GM19239 (cell line): ENCODE measurements around the gene FBRSL1.
A peak's percentile ranks its signal among the peaks of the same experiment; 100 is the strongest.

Experiments
- DNase-seq: peaks from one replicate; pipeline ENCODE4 v3.0.0; 2011; ENCODE audit warnings: low spot score; ENCODE audit not compliant: insufficient read length
- FAIRE-seq: peaks from 2 replicates; lab custom pipeline; 2011; peaks lifted over from hg19 to GRCh38; lab: Jason Lieb, UNC

The FBRSL1 gene

GRCh38 chr12:132494294-132495164 lies 4.6 kb downstream of the FBRSL1 start:
- no peak for DNase-seq
- FAIRE-seq: no peak

- FAIRE-seq: no peak
- no peak for DNase-seq
Observed at GRCh38 chr12:132495165-132495544, 5.2 kb downstream of the FBRSL1 start.

GRCh38 chr12:132495629-132496357 lies 5.8 kb downstream of the FBRSL1 start:
- no peak for FAIRE-seq
- DNase-seq: no peak

GRCh38 chr12:132496358-132496669 lies 6.4 kb downstream of the FBRSL1 start:
- FAIRE-seq: no peak
- DNase-seq: no peak

GRCh38 chr12:132496710-132497109 lies 6.8 kb downstream of the FBRSL1 start:
- no peak for FAIRE-seq
- DNase-seq: no peak

- no peak for FAIRE-seq
Observed at GRCh38 chr12:132497514-132498405, 7.8 kb downstream of the FBRSL1 start.

GRCh38 chr12:132498931-132499330 lies 9.0 kb downstream of the FBRSL1 start:
- FAIRE-seq: no peak

More at GRCh38 chr12:132497514-132498405, 7.8 kb downstream of the FBRSL1 start:
- no peak for DNase-seq

GRCh38 chr12:132500142-132500855 lies 10.3 kb downstream of the FBRSL1 start:
- DNase-seq (no peak), FAIRE-seq (no peak)

More at GRCh38 chr12:132498931-132499330, 9.0 kb downstream of the FBRSL1 start:
- no peak for DNase-seq

GRCh38 chr12:132500856-132501180 lies 10.9 kb downstream of the FBRSL1 start:
- DNase-seq: no peak
- no peak for FAIRE-seq

GRCh38 chr12:132501204-132501940 lies 11.4 kb downstream of the FBRSL1 start:
- DNase-seq: no peak
- FAIRE-seq: no peak

- no peak for FAIRE-seq
- no peak for DNase-seq
Observed at GRCh38 chr12:132502149-132502881, 12.4 kb downstream of the FBRSL1 start.

GRCh38 chr12:132502882-132503193 lies 12.9 kb downstream of the FBRSL1 start:
- DNase-seq (no peak), FAIRE-seq (no peak)

GRCh38 chr12:132503618-132504204 lies 13.8 kb downstream of the FBRSL1 start:
- DNase-seq (no peak), FAIRE-seq (no peak)

GRCh38 chr12:132505105-132505851 lies 15.3 kb downstream of the FBRSL1 start:
- FAIRE-seq (no peak), DNase-seq (no peak)

GRCh38 chr12:132505852-132506219 lies 15.9 kb downstream of the FBRSL1 start:
- no peak for FAIRE-seq
- DNase-seq: no peak

- FAIRE-seq (no peak), DNase-seq (peak; percentile 94)
Observed at GRCh38 chr12:132506328-132507160, 16.6 kb downstream of the FBRSL1 start.

GRCh38 chr12:132507161-132507538 lies 17.2 kb downstream of the FBRSL1 start:
- FAIRE-seq: no peak
- no peak for DNase-seq
